GM18526 (cell line): ENCODE results near the gene ZNF488.

ENCODE experiments used
- POLR2A ChIP-seq: IDR thresholded peaks from 3 replicates; pipeline ENCODE4 v1.6.1; 2011; ENCODE audit not compliant: insufficient read length; ENCODE audit errors: extremely low read depth

The ZNF488 gene

DNA sequence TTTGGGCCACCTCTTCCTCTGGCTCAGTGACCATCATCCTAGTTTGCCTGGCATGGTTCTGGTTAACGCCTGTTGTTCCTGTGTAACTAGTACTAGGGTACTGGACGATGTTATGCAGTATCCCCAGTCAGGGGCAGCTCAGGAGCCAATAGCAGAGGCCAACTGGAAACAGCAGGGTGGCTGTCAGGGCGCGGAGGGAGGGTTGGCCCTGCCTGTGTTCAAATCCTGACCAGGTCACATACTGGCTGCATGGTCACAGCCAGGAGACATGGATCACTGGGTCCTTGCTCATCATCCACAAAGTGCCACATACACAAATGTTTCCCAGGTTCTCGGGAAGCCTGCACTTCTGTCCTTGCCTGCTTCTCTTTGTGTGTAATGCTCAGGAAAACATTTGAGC, 48.2 kb downstream of the ZNF488 start:
- no peak for TF ChIP-seq POLR2A

DNA sequence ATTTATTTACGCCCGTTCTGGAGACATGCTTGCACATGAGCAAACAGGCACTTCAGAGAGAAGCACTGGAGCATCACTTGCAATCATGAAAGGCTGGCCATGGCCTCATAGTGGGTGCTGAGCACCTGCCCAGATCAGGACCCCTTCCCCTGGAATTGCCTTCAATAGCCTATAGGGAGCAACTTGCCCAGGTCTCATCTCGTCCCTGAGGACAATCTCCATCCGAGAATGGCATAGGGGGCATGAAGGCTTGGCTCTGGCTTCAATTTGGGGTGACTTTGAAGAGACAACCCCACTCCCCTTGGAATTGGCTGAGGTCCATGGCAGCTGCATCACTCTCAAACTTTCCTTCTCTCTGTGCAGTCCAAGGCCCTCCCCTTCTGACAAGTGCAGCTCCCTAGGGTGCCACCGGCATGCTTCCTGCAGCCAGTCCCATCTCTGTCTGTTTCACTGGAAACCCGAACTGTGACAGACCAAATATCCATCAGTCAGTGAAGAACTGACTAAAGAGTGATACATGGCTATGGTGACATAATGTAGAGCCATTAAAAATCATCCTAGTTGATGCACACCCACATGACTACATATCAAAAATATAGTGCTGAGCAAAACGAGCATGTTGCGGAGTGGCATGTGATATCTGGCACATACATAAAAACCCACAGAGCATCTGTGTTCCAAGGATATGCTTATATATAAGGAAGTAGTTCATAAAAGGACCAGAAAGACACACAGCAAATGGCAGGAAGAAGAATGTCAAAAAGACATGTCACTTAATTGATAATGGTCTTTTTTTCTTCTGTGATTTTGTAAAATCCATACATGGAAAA, 49.4 kb downstream of the ZNF488 start:
- no peak for TF ChIP-seq POLR2A

DNA sequence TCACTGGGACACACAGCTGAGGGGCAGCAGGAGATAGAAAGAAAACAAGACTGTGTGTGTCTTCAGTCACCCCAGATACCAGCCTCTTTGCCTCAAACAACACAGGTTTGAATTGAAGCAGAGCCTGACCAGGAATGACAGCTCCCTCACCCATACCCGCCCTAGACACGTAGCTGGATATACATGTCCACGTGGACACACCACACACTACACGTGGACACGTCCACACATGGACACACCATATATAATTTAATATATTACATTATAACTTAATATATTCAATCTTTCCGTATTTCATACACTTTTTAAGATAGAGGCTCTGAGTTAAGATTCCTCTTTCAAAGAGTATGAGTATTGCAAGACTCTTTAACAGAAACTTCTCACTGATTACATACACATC, 50.6 kb downstream of the ZNF488 start:
- no peak for TF ChIP-seq POLR2A

DNA sequence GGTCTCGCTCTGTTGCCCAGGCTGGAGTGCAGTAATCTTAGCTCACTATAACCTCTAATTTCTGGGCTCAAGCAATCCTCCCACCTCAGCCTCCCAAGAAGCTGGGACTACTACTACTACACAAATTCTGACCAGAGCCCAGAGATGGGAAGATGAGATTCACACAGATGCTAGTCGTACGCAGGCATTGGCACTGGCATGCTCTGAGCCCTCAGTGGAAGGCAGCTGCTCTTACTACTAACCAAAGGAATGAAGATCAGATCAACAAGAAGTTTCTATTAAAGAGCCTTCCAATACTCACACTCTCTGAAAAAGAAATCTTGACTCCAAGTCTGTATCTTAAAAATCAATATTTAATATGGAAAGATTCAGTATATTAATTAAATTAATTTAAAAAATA, 51.1 kb downstream of the ZNF488 start:
- no peak for TF ChIP-seq POLR2A

DNA sequence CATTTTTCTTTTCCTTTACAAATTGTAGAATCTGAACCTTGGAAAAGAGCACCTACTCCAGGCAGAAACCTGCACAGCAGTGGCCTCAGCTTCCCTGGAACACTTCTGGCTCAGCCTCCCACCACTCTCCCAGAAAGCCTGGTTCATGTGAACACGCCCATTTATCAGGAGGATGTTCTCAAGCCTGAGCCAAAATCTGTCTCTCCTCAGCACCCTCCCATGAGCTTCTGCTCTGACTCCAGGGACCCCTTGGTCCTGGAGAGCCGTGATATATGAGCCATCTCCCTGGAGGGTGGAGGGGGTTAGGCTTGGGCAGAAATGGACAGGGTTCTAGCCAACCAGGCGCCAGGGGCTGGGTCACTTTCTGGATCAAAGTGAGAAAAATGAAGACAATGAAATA, 51.7 kb downstream of the ZNF488 start:
- TF ChIP-seq POLR2A: no peak

DNA sequence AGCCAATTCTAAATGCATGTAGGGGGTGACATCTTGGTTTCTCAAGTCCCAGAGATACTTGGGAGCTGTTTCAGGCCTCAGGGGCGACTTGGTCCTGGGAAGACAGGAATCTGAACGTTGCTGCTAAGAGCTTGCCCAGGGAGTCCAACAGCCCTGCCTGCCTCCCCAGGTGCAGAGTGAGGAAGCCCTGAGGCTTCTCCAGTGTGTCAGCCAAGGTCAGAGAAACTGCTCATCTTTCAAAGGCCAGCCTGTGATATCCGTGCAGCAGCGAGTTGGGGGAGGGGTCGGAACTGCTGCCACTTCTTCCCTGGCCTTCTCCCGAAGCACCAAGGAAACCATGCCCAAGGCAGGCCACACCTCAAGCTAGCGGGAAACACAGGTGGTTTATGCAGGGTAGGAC, 52.1 kb downstream of the ZNF488 start:
- TF ChIP-seq POLR2A: no peak

DNA sequence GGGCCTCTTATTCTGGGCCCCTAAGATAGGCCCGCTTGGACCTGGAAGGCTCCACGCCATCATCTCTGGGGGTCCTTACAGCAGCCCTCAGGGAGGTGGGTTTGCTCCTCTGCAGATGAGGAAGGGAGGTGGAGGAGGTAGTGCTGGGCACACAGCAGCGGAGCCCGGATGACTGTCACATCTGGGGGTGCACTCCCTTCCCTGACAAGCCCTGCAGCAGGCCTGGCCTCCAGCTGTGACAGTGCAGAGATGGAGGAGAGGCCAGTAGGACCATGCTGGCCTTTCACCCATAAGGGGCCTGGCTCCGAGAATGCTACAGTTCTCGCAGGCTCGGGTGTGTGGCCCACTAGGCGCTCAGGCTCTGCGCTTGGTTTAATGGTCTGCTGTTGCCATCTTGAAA, 52.6 kb downstream of the ZNF488 start:
- TF ChIP-seq POLR2A: no peak

DNA sequence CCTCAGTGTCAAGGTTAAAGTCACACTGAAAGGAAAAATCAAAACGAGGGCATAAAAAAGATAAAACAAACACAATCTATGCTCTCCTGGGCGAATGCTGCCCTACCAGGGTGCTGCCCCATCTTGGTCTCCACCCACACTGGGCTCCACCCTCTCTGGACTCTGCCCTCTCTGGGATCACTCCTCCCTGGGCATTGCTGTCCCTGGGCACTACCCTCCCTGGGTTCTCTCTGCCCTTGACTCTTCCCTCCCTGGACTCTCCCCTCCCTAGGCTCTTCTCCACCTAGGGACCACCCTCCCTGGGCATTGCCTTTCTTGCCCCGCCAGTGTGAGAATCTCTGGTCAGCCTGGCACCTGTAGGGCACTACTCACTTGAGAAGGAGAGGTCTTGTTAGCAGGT, 53.3 kb downstream of the ZNF488 start:
- no peak for TF ChIP-seq POLR2A

DNA sequence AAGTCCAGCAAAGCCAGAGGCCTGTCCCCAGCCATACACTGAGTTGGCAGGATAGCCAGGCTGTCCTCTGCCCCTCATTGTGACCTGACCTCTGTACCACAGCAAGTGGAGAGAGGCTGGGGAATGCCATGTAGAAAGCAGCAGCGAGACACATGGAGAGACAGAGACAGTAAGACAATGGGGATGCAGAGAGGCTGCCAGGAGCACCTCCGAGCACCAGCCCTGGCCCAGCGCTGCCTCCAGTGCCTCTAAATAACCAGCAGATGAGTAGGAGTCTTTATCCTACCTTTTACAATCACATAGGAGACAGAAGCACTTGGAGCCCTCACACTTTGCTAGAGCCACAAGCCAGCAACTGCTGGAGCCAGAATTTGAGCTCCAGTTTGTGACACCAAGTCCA, 53.7 kb downstream of the ZNF488 start:
- TF ChIP-seq POLR2A: no peak

DNA sequence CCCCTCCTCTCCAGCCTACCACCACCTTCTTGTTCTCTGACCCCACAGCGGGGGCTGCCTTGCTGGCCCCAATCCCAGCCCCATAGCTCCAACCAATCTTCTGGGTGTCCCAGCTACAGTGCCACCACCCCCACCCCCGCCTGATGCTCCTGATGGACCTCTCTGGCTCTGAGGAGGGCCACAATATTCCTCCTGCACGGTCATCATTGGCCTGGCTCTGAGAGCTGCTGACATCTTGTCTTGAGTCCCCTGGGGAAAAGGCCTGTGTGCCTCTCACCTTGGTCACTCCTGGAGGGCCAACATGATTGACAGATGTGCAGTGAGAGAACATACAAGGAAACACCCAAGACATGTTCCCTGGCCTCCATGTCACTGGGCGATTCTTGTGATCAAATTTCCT, 54.2 kb downstream of the ZNF488 start:
- no peak for TF ChIP-seq POLR2A

DNA sequence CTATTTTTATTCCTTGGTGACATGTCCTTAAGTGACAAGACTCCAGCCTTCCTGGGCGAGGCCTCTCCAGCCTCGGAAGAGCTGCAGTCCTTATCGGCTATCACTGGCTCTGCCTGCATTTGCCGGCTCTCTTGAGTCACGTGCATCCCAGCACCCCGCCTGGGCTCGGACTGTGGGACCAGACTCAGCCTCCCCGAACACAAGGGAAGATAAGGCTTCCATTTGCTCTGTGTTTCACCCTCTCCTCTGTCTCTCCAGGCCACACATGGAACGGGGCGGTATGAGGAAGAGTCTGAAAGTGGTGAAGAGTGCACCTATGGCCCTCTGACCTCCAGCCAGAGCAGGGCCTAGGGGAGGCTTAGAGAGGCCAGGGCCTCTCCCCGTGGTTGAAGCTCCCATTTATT, 57.2 kb downstream of the ZNF488 start:
- TF ChIP-seq POLR2A: no peak

DNA sequence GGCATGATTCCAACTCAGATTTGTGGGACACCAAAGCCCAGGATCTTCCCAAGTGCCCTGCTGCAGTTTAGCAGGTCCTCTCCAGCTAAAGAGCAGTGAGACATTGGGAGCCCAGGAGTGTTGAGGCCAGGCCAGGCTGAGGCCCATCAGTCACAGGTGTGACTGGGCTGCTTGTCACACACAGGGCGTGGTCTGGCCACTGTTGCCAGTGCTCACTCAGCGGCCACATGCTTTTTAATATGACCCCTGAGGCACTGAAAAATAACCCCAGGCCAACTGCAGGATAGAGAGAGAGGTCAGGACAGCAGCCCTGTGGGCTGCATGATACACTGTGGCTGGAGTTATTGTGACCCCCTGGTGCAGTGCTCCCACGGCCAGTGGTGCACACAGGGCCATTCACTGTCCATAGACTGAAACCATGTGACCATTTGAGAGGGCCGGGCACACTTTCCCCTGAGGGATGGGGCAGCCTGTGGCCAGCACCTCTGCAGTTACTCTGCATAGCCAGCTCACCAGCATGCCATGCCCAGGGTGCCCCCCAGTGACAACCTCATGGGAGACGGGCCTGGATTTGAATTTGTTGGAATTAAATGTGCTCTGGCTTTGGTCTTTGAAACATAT, 57.7 kb downstream of the ZNF488 start:
- no peak for TF ChIP-seq POLR2A

DNA sequence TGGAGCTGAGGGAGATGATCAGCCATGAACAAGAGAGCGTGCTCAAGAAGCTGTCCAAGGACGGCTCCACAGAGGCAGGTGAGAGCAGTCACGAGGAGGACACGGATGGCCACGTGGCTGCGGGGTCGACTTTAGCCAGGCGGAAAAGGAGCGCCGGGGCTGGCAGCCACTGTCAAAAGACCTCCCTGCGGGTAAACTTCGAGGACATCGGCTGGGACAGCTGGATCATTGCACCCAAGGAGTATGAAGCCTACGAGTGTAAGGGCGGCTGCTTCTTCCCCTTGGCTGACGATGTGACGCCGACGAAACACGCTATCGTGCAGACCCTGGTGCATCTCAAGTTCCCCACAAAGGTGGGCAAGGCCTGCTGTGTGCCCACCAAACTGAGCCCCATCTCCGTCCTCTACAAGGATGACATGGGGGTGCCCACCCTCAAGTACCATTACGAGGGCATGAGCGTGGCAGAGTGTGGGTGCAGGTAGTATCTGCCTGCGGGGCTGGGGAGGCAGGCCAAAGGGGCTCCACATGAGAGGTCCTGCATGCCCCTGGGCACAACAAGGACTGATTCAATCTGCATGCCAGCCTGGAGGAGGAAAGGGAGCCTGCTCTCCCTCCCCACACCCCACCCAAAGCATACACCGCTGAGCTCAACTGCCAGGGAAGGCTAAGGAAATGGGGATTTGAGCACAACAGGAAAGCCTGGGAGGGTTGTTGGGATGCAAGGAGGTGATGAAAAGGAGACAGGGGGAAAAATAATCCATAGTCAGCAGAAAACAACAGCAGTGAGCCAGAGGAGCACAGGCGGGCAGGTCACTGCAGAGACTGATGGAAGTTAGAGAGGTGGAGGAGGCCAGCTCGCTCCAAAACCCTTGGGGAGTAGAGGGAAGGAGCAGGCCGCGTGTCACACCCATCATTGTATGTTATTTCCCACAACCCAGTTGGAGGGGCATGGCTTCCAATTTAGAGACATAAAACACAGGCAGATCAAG, 58.5 kb downstream of the ZNF488 start:
- no peak for TF ChIP-seq POLR2A

DNA sequence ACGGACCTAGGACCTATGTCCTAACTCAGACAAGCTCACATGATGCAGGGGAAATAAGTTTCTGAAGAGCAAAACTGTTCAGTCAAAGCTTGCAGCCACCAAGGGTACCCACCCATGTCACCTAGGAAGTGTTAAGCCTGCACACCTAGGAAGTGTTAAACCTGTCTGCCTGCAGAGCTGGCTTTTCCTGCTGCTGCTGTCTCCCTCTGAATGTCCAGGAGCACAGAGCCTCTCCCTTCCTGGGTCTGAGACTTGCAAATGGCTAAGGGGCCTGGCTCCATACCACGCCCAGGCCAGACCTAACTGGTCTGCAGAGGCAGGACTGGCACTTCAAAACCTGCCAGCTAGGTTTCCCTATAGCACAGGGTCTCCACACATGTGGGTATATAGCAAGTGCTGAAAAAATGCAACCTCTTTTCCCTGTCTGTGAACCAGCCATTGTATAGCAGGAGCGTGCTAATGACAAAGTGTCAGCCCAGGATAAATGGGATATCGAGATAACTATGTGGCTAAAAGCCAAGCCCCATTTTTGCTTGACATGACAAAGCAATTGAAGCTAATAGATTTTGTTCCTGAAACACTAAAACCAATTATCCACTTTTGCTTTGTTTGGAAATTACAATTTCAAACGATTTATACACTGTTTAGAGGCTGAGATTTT, 60.3 kb downstream of the ZNF488 start:
- no peak for TF ChIP-seq POLR2A

DNA sequence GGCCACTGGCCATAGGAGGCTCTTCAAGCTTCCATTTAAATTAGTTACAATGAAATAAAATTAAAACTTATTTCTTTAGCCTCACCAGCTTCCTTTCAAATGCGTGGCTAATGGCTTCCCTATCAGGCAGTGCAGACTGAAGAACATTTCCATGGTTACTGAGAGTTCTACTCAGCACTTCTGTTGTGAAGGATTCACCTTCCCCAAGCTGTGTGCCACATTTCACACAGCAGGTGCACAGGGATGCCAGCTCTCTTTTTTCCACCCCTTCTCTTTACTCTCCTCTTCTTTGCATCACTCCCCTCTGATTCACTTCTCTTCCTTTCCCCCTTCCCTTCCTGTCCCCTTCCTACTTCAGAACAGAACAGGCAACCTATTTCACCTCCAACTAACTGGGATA, 61.0 kb downstream of the ZNF488 start:
- no peak for TF ChIP-seq POLR2A

DNA sequence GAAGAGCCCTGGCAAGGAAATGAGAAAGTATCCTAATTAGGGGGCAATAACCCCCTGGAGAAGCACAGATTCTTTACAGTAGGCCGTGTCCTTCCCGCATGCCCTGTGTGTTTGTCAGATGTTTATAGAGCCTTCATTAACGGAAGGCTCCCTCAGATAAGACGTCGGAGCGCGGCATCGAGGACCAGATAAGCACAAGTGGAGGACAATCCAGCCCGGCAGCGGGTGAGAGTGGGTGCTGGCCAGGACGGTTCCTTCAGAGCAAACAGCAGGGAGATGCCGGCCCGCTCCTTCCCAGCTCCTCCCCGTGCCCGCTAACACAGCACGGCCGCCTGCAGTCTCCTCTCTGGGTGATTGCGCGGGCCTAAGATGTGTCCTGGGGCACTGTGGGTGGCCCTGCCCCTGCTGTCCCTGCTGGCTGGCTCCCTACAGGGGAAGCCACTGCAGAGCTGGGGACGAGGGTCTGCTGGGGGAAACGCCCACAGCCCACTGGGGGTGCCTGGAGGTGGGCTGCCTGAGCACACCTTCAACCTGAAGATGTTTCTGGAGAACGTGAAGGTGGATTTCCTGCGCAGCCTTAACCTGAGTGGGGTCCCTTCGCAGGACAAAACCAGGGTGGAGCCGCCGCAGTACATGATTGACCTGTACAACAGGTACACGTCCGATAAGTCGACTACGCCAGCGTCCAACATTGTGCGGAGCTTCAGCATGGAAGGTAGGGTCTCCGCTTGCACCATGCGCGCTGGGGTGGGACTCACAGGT, 61.6 kb downstream of the ZNF488 start, which contains the start of gene GDF2:
GDF2 (plus strand) TSS at position 155 of the 762 bp plus-strand sequence; CDS start at position 370, 215 bp downstream.
- TF ChIP-seq POLR2A: no peak
